Stimulated activated CD8-positive, alpha-beta memory T cell treated with anti-CD3 and anti-CD28 coated beads, Interleukin-7, amount 100 ng/mL, for 48 hours (primary cell): ENCODE measurements around the gene SIGLEC12.
"Not testable (repeated sequence)": the region's sequence is repeated elsewhere in the genome, so short reads cannot be mapped to it uniquely, and the experiment has no call there.

ENCODE experiments used
- DNase-seq, 2 donors: peaks; one replicate each; pipeline ENCODE4 v3.0.0-alpha.2; 2020; ENCODE audit warnings: low read depth in 1 of 2; ENCODE audit errors: extremely low read depth in 1 of 2

SIGLEC12 gene

GRCh38 chr19:51485960-51486660 lies 15.5 kb downstream of the SIGLEC12 start:
- DNase-seq, result no peak

- DNase-seq, result no peak
Observed at GRCh38 chr19:51480590-51480989, 21.0 kb downstream of the SIGLEC12 start.

GRCh38 chr19:51479531-51480331 lies 21.9 kb downstream of the SIGLEC12 start:
- DNase-seq, result peak in 1 of 2 donors; percentile 41

- no peak for DNase-seq
Observed at GRCh38 chr19:51478381-51479234, 23.0 kb downstream of the SIGLEC12 start, which contains the start of gene CEACAM18. CEACAM18 (plus strand) TSS chr19:51478539.

GRCh38 chr19:51477344-51477743 lies 24.3 kb downstream of the SIGLEC12 start:
- DNase-seq, result no peak

- no peak for DNase-seq
Observed at GRCh38 chr19:51476164-51476563, 25.4 kb downstream of the SIGLEC12 start.

GRCh38 chr19:51473009-51473707 lies 28.4 kb downstream of the SIGLEC12 start:
- peak; percentile 55 to 76 for DNase-seq

GRCh38 chr19:51472607-51473006 lies 29.0 kb downstream of the SIGLEC12 start:
- DNase-seq, result no peak

DNA sequence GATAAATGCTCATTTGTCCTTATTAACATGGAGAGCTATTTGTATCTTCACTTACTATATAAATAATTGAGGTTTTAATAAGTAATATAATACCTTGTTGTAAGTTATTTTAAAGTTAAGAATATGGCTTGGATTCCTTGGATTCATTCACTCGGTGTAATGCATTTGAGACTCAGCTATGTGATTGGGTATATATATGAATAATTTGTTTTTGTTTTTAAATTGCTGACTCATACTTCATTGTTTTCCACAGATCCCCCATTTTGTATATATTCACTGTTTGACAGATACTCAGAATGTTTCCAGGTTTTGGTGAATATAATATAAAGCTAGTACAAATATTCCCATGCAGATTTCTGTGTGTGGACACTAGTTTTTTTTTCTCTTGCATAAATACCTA lies 30.1 kb downstream of the SIGLEC12 start:
- DNase-seq, result no peak

GRCh38 chr19:51470966-51471365 lies 30.6 kb downstream of the SIGLEC12 start:
- no peak for DNase-seq

DNA sequence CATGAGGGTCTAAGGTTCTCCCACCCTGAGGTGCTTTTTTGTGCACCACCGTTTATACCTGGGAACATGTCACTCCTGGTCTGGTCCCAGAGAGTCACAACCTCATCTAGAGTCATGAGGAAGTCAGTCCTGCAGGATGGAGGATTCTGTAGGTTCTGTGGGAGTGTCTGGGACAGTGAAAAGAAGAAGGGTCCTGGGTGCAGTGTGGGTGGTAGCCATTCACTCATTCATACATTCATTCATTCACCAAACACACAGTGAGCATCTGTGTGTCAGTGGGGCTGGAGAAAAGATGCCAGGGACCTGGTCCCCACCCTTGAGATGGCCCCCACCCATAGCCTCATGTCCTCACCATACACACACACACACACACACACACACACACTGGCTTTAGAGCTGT lies 32.0 kb downstream of the SIGLEC12 start:
- DNase-seq, result no peak

GRCh38 chr19:51469162-51469561 lies 32.4 kb downstream of the SIGLEC12 start:
- no peak for DNase-seq

DNA sequence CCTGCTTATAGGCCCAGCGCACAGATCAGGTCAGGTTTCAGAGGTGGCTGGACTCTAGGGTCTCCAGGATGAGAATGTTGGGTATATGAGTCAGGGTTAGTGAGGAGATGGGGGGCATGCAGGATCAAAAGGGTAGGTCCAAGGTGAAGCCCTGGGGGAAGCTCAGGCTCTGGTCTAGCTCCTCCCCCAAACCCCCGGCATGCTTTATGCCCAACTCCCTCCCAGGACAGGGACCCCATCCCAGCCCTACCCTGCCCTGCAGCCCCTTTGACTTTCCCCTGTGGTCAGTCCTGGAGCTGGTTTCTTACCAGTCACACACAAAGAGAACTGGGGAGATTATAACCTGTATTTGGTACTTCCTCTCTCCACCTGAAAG lies 33.1 kb downstream of the SIGLEC12 start:
- DNase-seq, result no peak

- DNase-seq, result no peak
Observed at GRCh38 chr19:51467864-51468544, 33.6 kb downstream of the SIGLEC12 start.

DNA sequence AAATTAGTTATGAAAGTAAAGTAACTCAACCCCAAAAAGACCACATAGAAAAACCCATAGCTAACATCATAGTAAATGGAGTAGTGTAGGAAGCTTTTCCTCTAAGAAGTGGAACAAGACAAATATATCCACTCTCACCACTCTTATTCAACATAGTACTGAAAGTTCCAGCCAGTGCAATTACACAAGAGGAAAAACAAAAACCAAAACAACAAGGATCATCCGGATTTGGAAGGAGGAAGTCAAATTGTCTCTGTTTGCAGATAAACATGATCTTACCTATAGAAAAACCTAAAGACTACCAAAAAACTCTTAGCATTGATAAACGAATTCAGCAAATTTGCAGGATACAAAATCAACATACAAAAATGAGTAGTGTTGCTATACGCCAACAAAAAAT lies 34.9 kb downstream of the SIGLEC12 start:
- DNase-seq, result no peak

DNA sequence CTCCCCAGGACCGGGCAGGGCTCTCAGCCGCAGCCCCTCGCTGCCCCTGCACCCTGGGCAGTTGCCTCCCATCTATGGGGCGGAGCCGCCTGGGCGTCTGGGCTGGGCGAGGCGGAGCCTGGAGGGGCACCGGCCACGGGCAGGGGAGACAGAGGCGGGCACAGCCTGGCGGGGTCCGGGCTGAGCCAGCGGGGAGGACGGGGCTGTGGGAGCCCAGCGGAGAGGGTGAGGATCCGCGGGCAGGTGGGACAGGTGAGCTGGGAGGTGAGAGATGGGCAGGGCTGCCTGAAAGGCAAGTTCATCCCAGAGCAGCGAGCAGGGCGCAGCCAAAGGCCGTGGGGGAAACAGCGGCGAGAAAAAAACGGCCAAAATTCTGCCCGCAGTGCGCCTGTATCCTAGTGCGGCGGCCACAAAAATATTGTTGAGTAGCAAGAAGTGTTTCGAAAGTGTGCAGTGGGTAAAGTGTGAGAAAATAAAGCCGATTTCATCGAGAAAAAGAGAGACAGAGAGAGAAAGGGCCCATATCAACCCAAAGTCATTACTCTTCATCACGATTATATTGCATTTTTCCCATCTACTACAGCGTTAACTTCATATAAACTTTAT lies 37.5 kb downstream of the SIGLEC12 start:
- DNase-seq, result not testable (repeated sequence)

DNA sequence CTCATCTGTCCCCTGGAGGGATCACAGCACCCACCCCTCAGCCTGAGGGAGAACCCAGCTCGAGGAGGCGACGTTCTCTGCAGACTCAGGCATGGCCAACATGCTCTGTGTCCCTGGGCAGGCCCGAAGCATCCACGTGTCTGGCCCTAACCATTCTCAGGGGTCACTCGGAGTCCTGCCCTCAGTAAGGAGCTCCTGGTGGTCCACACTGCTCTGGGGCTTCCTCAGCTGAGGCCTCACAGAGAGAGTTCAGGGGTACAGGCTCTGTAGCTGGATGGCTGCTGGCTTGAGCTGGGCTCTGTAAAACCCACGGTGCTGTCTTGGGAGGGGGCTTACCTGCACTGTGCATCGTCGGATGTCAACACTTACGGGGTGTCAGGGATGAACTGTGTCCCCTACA lies 38.9 kb downstream of the SIGLEC12 start:
- no peak for DNase-seq

DNA sequence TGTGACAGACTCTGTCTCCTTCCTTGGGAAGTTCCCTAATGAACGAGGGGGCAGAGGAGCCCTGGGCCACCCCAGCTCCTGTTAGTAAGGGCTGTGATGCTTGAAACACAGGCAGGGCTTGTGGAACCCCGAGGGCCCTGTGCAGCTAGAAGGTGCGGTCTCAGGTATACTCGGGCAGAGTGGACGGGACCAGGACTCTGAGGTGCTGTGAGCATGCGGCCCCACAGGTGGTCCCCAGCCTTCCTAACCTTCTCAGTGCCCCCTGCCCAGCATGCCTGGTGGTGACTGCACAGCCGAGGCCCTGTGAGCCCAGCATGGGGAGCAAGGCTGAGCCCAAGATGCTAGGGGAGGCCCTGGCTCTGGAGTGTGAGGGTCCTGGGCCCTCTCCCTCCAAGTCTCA lies 39.3 kb downstream of the SIGLEC12 start:
- DNase-seq, result no peak

DNA sequence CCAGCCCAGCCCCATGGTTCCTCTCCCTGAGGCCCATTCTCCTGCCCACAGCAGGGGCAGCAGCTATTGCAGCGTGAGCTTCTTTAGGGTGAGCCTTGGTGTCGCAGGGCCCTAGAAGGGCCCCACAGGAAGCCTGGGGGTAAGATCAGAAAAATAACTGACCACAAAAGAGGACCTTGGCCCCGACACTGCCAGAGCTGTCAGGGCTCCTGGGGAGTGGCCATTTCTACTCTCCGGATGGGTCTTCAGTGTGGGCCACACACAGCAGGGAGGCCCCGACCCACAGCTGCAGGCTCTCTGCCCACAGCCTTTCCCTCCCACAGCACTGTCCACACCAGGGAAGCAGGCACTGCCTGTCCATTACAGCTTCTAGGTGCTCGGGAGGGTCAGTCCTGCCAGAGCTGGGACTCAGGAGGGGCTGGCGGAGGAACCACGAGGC lies 39.9 kb downstream of the SIGLEC12 start:
- DNase-seq, result no peak
